DMS79 treated with DMSO at 0.1 percent for 48 hours (cell line): ENCODE measurements around the gene LCLAT1.
A peak's percentile ranks its signal among the peaks of the same experiment; 100 is the strongest.
"Not testable (repeated sequence)": the region's sequence is repeated elsewhere in the genome, so short reads cannot be mapped to it uniquely, and the experiment has no call there.

Experiments used
- DNase-seq: peaks from one replicate; lab custom pipeline; 2025; lab: John Stamatoyannopoulos, UW

Gene LCLAT1

DNA sequence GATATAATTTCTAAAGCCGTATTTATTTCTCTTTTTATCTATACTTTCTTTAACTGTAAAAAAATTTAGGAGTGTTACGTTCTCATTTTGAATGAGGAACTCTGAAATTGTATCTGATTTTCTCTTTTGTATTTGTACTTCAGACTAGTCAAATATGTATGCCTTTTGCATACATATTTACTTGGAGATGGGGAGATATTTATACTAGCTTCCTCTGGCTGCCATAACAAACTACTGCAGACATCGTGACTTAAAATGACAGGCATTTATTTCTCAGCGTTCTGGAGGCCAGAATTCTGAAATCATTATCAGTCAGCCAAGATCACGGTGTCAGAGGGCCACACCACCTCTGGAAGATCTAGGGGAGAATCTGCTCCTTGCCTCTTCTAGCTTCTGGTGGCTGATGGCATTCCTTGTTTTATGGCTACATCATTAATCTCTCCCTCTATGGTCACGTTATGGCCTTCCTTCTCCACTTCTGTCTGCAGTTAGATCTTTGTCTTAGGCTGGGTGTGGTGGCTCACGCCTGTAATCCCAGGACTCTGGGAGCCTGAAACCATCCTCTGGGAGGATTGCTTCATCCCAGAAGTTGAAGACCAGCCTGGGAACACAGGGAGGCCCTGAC, 8.2 kb downstream of the LCLAT1 start:
- no peak for DNase-seq

DNA sequence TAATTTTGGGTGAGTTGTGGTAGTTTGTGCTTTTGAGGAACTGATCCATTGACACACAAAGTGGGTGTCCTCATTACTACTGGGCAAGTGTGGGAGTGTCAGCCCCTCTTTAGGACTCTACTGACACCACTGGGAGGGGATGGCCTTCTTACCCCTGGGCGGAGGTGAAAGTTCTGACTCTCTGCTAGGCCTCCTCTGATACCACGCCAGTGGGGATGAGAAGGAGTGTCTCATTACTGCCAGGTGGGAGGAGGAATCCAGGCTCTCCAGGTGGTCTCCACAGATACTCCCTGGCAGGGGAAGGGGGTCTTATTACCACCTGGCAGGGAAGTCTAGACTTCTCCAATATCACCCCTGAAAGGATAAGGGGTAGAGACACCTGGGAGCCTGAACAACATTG, 9.1 kb downstream of the LCLAT1 start:
- DNase-seq, result no peak

DNA sequence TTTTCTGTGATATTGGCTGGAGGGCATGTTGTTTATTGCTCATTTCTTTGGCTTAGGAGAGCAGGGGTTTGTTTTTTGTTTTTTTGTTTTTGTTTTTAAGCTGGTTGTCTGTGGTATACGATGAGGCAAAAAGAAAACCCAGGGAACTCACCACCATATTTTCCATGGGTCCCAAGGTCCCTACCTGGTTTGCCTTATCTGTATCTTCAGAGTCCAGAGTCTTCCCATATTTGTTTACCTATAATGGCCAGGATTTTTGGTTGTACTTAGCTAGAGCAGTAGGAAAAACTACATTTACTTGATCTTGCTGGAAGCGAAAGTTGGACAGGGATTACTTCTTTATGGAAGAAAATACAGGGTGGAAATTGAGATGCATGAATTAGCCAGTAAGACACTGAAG, 9.5 kb downstream of the LCLAT1 start:
- DNase-seq, result no peak

DNA sequence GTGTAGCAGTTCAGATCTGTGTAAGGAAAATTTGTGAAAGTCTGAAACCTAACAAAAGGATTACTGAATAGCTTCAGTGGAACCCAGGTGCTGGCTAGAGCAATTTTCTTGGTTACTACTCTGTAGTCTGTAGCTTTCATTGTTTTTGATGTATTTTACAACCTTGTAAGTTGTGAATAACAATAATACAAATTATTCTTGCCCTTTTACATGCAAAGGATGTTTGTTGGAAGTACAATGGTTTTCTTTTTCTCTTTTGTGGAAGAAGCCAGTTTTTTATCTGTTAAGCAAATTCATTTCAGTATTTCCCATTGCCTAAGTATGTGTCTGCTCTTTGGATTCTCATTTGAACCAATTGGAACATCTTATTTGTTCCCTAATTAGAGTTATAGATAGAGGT, 10.2 kb downstream of the LCLAT1 start:
- no peak for DNase-seq

DNA sequence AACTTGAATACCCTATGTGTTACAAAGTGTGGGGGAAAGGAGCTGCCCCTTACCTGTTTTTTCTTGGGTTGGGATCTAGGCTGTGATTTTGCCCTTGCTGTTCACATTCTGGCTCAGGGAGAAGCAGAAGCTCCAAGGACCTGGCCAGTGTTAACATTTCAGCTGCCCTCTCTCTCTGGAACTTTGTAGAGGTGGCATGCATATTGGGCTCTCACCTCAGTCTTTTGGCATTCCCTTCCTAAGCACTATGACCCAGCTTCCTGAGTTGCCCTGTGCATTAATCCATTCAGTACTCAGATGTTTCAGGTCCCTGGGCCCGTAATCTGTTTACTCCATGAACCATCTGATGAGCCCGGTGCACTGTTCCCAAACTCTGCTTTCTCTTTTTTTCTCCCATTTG, 12.1 kb downstream of the LCLAT1 start:
- no peak for DNase-seq

DNA sequence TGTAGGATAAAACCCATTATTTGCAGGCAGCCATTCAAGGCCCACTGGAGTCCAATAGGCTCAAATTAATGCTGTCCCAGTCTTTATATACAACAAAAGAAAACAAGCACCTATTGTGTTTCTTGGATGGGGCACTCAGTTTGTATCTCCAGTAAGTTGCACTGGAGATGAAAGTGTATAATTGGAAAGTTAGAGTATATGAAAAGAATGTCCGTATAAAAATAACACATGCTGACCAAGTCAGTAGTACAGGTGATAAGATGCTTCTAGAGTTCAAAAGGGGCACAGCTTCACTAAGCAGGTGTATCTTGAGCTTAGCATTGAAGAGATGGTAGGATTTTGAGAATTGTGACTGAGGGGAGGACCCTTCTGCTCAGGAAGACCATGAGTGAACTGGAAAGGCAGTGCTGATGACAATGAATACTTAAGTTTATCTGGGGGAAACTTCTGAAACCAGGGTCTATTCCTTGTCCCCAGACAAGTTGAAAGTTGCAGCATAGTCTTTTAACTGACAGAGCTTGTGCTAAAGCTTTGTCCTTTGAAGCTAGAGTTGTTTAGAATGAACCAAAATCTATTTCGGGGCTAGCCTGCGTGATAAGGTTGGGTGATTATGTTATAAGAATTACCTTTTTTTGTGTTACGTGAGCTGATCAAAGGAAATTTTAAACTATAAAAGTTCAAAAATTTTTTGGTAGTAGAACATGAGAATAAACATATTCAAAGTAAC, 15.2 kb downstream of the LCLAT1 start:
- no peak for DNase-seq

DNA sequence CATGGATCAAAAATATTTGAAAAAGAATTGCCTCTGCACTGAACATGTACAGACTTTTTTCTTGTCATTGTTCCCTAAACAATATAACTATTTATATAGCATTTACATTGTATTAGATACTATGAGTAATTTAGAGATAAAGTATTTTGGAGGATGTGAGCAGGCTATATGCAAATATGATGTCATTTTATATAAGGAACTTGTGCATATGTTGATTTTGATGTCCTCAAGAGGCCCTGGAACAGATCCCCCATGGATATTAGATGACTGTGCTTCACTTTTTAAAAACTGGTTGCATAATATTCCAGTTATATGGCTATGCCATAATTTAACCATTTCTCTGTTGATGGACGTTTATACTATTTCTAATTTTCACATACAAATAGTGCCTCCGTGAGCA, 16.5 kb downstream of the LCLAT1 start:
- no peak for DNase-seq

DNA sequence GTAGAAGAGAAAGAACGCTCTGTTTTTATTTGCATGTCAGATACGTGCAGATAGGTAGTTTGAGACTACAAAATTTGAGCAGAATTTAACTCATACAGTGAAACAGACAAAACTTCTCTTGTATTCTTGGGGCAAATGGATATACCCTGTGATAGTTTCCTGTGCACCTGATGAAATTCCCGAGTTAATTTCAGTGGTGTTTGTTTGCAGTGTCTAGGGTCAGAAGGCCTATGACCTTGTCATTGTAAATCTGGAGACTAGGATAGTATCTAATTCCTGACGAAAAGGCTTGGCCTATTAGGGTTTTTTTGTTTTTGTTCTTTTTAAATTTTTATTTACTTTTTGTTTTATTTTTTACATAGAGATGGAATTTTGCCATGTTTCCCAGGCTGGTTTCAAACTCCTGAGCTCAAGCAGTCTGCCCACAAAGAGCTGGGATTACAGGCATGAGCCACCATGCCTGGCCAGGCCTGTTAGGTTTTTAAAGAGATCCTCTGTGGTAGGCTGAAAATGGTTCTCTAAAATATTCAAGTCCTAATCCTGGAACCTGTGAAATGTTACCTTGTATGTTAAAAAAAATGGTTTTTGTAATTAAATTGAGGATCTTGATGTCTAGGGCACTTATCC, 17.6 kb downstream of the LCLAT1 start:
- no peak for DNase-seq

DNA sequence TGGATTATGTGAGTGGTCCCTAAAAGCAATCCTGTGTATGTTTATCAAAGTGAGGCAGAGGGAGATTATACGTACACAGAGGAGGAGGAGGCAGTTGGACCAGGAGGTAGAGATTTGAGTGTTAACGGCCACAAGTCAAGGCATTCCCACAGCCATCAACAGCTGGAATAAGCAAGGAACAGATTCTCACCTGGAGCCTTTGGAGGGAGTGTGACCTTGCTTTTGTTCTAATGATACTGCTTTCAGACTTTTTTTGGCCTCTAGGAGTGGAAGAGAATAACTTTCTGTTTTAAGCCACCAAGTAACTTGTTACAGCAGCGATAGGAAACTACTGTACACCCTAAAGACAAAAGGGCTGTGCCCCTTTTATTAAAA, 18.1 kb downstream of the LCLAT1 start:
- no peak for DNase-seq

DNA sequence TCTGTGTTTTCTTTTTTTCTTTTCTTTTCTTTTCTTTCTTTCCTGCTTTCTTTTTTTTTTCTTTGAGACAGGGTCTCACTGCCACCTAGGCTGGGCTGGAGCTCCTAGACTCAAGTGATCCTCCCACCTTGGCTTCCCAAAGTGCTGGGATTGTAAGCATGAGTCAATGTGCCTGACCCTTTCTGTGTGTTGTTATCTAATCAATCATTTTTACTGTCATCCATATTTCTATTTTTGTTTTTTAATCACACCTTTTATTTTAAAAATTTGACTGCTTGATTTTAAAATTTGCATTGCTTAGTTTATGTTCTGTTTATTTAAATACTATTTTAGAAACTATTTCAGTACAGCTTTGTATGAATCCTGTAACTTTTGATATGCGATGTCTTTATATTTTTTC, 19.2 kb downstream of the LCLAT1 start:
- no peak for DNase-seq

DNA sequence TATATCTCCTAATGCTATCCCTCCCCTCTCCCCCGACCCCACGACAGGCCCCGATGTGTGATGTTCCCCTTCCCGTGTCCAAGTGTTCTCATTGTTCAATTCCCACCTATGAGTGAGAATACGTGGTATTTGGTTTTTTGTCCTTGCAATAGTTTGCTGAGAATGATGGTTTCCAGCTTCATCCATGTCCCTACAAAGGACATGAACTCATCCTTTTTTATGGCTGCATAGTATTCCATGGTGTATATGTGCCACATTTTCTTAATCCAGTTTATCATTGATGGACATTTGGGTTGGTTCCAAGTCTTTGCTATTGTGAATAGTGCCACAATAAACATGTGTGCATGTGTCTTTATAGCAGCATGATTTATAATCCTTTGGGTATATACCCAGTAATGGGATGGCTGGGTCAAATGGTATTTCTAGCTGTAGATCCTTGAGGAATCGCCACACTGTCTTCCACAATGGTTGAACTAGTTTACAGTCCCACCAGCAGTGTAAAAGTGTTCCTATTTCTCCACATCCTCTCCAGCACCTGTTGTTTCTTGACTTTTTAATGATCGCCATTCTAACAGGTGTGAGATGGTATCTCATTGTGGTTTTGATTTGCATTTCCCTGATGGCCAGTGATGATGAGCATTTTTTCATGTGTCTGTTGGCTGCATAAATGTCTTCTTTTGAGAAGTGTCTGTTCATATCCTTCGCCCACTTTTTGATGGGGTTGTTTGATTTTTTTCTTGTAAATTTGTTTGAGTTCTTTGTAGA, 20.2 kb downstream of the LCLAT1 start:
- DNase-seq, result not testable (repeated sequence)

DNA sequence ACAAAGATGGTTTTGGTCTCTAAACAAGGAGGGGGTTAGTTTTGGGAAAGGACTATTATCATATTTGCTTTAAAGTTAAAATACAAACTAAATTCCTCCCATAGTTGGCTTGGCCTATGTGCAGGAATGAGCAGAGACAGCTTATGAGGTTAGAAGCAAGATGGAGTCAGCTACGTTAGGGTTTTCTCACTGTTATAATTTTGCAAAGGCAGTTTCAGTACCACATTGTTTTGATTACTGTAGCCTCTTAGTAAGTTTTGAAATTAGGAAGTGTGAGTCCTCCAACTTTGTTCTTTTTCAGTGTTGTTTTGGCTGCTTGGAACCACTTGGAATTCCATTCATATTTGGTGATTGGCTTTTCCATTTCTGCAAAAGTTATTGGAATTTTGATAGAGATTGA, 23.4 kb downstream of the LCLAT1 start:
- no peak for DNase-seq

DNA sequence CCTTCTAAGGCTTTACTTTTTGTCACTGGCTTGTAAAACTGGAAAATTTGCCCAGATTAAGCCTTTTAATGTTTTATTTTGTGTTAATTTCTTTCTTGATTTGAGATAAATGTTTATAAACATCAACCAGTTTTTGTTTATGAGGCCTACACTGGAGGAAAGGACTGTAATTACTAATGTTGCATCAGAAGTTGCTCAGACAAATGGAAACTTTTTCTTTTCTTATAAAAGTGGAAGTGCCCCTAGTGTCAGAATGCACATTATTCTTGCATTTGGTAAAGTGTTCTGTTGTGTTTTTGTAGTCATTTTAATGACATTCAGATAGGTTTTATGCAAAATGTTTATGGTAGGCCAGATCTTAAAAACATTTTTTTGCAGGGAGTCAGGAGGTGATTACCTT, 25.3 kb downstream of the LCLAT1 start:
- DNase-seq, result no peak

DNA sequence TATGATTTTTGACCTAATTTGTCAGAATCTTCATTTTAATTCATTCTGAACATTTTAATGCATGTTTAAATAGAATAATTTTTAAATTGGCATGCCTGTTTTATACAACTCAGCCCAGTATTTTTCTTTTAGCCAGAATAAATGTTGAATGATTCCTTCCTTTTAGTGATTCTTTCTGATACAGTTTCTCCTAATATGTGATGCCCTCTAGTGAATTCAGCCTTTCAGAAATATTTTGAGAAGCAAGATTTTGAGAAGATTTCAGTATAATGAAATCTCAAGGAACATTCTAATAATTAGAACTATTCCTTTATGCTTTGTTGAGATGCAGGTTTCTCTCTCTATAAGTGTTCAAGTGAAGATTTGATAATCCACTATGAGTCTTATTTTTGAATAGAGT, 28.5 kb downstream of the LCLAT1 start:
- no peak for DNase-seq

DNA sequence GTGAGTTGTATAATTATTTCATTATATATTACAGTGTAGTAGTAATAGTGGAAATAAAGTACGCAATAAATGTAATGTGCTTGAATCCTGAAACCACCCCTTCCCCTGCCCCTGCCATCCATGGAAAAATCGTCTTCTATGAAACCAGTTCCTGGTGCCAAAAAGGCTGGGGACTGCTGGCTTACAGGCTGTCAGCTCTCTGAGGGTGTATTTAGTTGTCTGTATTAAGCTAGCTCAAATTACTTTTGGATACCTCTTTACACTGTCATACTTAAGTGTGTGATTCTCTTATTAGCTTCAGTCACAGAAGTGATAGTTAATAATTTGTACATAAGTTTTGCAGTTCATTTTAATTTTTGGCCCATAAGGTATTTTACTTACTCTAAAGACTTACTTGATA, 29.6 kb downstream of the LCLAT1 start:
- no peak for DNase-seq

DNA sequence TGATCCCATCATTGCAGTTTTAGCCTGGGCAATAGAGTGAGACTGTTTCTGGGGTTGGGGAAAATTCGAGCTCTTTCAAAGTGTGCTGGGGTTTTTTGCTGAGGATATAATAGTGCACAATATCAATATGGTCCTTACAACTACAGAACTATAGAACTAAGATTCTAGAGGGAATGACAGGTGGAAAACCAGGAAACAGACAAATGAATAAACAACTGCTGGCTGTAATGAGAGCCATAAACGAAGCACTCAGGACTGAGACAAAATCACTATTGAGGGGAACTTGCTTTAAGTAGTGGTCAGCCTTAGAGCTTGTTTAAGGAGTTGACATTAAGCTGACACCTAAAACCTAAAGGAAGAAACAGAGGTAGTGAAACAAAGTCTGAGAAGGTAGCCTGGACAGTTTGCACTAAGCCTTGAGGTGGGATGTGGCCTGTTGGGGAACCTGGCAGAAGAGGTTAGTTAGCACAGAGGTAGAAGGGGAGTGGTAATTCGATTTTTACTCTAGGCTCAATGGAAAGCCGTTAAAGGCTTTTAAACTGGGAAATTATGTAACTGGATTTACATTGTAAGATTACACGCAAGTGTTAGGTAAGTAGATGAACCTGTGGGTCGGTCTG, 33.8 kb downstream of the LCLAT1 start:
- no peak for DNase-seq

DNA sequence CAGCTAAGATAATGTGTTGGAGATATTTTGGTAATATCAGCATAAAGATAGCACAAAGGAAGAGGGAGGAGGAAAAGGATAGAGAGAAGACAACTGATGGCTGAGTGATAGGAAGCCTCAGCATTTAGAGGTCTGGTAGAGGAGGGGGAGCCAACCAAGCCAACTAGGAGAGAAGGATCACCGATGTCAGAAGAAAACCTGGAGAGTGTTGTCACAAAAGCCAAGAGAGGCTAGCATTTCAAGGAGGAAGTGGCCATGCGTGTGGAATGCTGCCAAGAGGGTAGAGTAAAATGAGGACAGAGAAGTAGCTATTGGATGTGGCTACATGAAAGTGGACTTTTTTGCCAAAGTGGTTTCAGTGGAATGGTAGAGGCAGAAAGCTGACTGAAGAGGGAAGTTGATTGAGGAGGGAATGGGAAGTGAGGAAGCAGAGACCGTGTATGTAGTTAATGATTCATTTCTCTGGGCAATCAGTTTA, 34.3 kb downstream of the LCLAT1 start:
- peak; percentile 12 for DNase-seq

DNA sequence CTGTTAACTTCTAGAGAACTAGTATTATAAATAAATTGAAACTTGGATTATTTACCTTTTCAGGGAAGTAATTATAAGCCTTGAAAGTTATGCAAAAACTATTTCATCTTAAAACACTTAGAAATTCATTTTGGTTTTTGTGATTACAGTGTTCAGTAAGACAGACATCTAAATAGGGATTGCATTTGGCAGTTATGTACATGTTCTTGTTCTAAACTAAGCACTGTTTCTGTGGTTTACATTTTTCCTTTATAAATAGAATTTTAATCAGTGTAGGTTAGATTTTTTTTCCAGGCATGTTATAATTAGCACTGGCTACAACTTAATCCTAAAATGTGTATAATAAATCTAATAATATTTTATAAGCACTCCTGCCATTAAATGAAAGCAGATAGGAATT, 35.0 kb downstream of the LCLAT1 start:
- no peak for DNase-seq

DNA sequence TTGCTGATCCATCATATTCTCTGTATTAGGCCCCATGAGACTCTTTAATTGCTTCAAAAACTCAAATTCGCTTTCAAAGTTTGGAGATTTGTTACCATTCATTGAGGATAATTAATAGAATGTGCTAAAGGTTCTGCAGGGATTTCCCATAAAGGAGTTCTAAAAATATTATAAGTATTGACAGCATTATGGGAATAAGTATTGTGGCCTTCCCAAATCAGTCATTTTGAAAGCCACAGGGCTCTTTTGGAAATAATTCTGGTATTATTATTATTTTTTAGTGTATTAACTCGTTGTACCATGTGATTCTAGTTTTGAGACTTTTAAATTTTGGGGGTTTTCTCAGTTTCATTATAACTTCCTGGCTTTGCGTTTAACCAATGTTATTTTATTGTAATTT, 37.1 kb downstream of the LCLAT1 start:
- DNase-seq, result no peak

DNA sequence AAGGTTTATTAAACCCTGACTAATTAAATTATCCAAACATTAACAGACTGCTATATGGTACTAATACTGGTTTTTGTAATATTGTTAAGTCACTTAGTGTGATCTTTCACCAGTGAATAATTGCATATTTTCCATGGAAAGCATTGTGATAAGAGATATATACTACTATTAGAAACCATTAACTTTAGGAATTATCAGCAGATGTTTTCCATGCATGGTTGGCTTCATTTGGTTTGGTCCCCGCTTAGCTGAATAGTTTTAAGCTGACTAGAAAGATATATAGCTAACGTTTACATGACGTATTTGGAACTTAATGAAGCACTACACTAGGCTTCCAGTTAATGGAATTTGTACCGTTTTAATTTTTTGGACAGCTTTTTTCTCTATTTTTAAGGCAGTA, 37.9 kb downstream of the LCLAT1 start:
- no peak for DNase-seq

DNA sequence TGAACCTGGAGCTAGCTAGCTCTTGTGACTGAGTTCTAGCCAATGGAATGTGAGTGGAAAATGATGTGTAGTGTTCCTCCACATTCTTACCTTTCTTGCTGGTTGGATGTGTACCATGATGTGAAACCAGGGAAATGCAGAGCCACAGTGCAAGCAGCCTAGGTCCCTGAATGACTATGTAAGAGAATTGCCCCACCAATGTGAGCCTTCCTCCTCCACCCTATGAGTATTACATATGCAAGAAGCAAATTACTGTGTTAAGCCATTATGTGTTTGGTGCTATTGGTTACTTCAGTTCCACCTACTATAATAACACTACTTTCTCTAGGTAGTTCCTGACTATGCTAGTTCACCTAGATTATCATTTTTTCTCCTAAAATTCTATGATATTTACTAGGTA, 39.6 kb downstream of the LCLAT1 start:
- DNase-seq, result no peak

DNA sequence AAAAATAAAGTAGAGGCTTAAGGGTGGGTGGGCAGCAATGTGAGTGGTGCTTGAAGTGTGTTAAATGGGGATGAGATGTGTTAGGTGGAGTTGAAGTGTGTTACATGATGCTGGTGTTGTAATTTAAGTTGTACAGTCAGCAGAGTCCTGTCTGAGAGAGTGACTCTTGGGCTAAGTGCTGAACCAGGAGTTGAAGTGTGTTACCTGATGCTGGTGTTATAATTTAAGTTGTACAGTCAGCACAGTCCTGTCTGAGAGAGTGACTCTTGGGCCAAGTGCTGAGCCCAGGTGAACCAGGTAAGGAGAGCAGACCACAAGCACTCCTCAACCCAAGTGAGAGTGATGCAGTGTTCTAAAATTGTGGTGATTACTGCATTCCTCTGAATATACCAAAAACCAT, 40.6 kb downstream of the LCLAT1 start:
- DNase-seq, result peak; percentile 95
